Measurements from ENCODE around the gene ACTG1.

The ACTG1 gene

DNA sequence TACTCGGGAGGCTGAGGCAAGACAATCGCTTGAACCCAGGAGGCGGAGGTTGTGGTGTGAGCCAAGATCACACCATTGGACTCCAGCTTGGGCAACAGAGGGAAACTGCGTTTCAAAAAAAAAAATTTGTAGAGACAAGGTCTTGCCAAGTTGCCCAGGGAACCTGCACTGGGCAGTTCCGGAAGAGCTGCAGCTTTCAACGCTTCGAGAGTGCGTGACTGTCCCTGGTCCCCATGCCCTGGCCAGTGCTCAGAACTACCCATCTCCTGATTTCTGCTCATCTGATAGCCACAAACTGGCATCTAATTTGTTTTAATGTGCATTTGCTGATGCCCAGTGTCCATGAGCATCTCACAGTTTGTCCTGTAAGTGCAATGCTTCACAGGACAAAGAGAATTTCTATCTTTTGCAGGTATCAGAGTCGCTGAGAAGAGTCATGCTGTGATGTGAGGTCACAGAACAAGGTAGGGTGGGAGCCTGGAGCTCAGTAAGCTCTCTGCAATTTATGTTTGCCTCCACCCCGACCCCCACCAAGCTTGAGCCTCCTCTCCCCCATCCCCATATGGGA, 3.9 kb downstream of the ACTG1 start:
- Histone ChIP-seq H3K4me3 (peak overlapping the region; percentile 68 to 96 (median 86)), H3K27ac (peak overlapping the region in 9 of 21 experiments; percentile 10 to 100 (median 97))

- Histone ChIP-seq H3K4me3 (no peak overlapping the region), H3K27ac (no peak overlapping the region)
Measured at GRCh38 chr17:81503619-81504018, 9.0 kb downstream of the ACTG1 start.

GRCh38 chr17:81502471-81503017, 10.1 kb downstream of the ACTG1 start:
- H3K27ac ChIP-seq, result no peak overlapping the region
- H3K4me3 ChIP-seq, result no peak overlapping the region

DNA sequence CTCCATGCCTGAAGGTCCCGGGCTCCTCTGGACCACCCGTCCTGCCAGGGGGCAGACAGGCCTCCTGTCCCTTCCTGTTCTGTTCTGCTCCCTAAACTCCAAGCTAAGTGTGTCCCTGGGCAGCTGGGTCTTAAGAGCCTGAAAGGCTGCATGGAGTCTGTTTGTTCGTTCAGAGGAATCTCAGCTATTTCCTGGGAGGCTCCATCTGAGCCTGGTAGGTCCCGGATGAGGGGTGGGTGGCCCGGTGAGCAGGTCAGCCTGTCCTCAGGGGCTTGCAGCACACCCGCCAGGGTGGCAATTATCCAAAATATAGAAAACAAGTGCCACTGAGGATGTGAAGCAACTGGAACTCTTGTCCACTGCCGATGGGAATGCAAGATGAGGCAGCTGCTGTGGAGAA, 12.6 kb downstream of the ACTG1 start:
- H3K27ac ChIP-seq, result no peak overlapping the region

DNA sequence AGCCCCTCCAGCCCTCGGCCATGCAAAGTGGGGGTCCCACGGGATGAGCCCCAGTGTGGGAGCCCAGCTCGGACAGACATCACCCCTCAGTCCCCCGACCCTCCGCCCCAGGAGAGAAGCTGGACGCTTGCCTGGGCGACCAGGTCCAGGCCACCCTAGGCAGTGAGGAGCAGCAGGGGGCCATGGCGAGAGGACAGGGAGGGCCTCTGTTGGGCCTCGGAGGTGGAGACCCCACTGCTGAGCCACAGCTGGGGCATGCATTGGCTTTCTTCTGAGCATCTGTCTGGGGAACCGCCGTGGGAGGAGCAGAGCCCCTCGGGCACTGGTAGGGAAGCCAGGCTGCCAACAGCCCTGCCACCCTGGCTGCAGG, 13.0 kb downstream of the ACTG1 start:
- H3K27ac ChIP-seq, result no peak overlapping the region
- H3K4me3 ChIP-seq, result no peak overlapping the region

More for the DNA sequence above, 12.6 kb downstream of the ACTG1 start:
- H3K4me3 ChIP-seq, result no peak overlapping the region

DNA sequence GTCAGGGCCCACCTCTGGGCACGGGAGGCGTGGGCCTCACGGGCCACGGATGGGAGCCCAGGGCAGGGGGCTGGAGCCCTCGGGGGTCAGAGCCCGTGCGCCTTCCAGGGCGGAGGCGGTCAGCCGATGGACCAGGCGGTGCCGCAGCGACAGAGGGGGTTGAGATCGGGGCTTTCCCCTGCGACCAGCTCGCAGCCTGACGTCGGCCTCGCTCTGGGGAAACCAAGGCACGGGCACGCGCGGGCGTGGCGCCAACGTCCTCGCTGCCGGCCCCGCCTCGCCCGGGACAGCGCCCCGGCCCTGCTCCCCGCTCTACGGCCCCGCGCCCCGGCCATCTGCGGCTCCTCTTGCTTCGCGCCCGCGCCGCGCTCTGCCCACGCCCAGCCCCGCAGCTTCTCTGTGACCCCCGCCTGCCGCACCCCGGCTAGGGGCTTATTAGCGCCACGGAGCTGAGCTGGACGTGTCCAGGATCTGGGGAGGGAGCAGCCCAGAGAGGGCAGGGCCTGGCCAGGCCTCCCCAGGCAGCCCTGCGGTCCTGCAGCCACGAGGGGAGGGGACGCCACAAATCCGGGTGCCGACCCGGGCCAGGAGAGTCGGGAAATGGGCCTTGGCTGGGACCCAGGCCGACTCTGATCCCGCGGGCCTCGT, 13.5 kb downstream of the ACTG1 start:
- no peak overlapping the region for H3K27ac ChIP-seq
- no peak overlapping the region for H3K4me3 ChIP-seq

DNA sequence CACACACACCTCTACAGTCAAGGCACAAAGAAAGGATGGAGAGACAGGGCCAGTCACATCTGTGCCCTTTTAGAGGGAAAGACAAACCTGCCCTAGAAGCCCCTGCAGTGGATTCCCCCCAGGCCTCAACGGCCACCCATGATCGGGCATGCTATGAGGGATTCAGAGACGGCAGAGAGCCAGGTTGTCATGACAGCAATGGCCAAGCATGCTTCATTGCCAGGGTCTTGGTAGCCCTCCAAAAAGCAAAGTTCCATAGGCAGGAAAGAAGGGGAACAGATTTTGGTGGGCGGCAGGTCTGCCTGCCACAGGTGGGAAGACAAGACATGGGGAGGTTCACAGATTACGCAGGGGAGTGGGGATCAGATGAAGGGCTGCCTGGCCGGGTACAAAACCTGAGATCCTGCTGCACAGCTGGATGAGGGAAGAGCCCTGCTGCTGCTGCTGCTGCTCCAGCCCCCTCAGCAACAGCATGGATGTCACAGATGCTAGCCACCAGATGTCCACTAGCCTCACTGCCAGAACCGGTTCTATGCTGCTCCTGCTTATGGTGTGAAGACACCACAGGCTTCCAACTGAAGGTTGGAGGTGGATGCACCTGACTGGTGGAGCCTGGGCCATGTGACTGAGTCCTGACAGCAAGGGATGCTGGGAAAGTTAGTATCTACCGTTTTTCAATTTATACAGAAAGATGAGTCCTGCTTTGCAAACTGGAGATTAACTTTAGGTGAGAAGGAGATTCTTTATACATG, 17.8 kb downstream of the ACTG1 start:
- no peak overlapping the region for H3K4me3 ChIP-seq

GRCh38 chr17:81493198-81494038, 19.2 kb downstream of the ACTG1 start:
- Histone ChIP-seq H3K4me3 (no peak overlapping the region), H3K27ac (no peak overlapping the region)

More for the DNA sequence above, 17.8 kb downstream of the ACTG1 start:
- no peak overlapping the region for H3K27ac ChIP-seq

- Histone ChIP-seq H3K27ac (no peak overlapping the region), H3K4me3 (no peak overlapping the region)
Measured at GRCh38 chr17:81492706-81493105, 19.9 kb downstream of the ACTG1 start.

DNA sequence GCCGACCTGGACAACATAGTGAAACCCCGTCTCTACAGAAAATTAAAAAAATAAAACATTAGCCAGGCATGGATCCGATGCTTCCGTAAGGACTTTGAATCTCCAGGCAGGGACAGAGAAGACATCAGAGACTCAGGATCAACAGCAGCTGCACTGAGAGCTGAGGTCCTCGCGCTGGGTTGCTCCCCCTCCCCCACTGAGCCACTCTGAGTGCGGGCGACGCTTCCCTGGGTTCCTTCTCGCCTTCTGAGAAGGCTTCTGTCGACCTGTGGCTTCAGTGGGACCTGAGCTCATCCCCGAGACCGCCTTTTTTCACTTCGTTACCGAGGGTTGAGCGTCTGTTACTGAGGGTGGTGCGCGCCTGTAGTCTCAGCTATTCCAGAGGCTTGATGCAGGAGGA, 20.4 kb downstream of the ACTG1 start:
- no peak overlapping the region for H3K27ac ChIP-seq
- no peak overlapping the region for H3K4me3 ChIP-seq

DNA sequence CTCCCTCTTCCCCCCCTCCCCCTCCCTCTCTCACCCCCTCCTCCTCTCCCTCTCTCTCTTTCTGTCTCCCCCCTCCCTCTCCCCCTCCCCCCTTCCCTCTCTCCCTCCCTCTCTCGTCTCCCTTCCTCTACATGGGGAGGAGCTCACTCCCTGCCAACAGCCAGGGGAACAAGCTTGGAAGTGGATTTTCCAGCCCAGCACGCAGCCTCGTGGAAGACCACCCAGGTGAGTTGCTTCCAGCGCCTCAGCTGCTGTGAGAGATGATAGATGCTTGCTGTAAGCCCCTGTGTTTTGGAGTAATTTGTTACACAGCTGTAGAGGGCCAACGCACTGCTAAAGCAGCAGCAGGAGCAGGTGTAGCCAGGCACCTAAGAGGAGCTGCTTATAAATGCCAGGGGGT, 20.8 kb downstream of the ACTG1 start:
- Histone ChIP-seq H3K27ac (no peak overlapping the region), H3K4me3 (no peak overlapping the region)

GRCh38 chr17:81491181-81491581, 21.4 kb downstream of the ACTG1 start:
- H3K4me3 ChIP-seq, result no peak overlapping the region
- H3K27ac ChIP-seq, result no peak overlapping the region

DNA sequence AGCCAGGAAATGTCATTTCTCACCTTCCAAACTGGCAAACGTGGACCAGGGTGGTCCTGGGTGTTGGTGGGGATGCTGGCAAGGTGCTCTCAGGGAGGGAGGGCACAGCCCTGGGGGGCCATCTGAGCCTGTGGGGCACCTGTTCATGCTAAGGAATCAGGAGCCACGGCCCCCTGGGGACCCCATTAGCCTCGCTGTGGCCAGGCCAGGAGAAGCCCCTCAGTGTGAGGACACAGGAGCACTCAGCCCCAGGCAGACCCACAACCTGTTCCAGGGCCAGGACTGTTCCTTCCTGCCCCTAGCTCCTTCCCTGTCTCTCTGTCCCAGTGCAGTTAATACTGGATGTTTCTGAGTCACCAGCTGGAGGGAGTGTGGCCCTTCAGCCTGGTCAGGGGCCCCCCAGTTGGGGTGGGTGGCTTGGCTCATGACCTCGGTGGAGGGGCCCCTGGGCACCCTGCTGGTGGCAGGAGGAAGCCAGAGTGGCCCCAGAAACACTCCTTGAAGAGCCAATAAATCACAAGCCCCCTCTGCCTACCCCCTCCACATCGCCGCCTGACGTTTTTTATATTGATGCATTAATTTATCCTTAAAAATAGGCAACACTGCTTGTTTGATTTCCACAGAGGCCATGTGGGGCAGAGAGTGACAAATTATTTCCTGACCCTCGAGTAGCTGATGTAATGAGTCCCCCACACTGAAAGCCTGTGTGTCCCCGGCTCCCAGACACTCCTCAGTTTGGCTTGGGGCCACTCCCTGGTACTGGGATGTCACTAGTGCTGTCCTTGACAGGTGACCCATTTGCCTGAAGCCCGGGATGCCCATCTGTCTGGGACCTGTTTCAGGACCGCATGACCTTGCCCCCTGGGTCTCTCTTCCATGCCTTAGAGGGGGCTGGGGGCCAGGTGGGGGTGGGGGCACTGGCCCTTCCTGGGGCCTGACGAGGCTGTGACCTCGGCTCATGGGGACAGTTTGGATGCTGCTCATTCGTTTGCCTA, 22.3 kb downstream of the ACTG1 start:
- Histone ChIP-seq H3K4me3 (no peak overlapping the region), H3K27ac (no peak overlapping the region)

- H3K4me3 ChIP-seq, result no peak overlapping the region
Measured at GRCh38 chr17:81489012-81489997, 23.3 kb downstream of the ACTG1 start.

DNA sequence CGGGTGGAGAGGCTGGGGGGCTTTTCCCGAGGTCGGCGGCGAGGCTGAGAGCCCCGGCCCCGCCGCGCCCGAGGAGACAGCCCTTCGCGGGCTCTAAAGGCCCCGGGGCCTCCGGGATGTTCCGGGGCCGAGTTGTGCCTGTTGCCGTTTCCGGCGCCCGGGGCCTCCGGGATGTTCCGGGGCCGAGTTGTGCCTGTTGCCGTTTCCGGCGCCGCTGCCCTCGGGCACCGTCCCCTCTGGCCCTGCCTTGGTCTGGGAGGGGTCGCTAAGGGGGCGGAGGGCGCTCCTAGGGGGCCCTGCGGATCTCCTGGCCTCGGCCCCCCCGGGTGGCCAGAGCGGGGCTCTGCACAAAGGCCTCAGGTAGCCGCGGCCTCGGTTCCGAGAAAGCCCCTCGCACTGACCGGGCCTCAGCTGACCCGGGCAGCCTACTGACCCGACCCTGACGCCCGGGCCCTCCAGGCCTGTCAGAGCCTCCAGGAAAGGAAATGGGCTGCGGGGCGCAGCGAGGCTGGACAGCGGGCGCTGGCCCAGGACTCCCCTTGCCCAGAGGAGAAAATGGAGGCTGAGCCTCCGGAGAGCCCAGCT, 24.2 kb downstream of the ACTG1 start:
- Histone ChIP-seq H3K4me3 (peak overlapping the region; percentile 29 to 58 (median 51)), H3K27ac (peak overlapping the region; percentile 19 to 95 (median 87))

More at GRCh38 chr17:81489012-81489997, 23.3 kb downstream of the ACTG1 start:
- peak overlapping the region in 3 of 21 experiments; percentile 25 to 93 (median 90) for H3K27ac ChIP-seq

DNA sequence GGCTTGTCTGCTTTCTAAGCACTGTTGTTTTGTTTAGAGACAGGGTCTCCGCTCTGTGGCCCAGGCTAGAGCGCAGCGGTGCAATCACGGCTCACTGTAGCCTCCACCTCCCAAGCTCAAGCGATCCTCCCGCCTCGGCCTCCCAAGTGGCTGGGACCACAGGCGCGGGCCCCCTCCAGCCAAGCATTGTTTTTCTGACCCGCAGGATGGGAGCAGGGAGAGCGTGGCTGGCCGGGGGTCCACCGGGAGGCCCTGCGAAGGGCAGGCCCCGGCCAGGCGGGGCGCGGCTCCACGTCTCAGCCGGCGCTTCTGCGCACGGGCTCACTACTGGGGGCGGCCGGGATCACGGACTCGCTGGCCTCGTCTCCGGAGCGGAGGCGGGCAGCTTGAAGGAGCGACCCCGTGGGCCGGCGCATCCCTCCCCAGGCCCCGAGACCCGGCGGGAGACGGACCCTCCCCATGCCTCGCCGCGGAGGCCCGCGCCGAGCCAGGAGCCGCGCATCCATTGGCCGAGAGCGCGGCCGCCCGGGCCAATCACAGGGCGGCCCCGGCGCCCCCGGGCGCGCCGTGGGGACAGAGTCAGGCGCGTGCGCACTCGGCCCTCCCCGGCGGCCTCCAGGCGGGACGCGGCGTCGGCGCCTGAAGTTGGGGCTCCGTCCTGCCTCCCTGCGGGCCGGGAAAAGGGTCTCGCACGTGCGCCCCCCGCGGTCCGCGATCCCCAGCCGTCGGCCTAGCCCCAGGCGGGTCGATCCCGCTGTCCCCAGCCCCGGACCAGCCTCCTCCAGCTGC, 24.9 kb downstream of the ACTG1 start:
- peak overlapping the region; percentile 29 to 58 (median 51) for H3K4me3 ChIP-seq
- H3K27ac ChIP-seq, result peak overlapping the region; percentile 19 to 95 (median 87)
